Caco-2 (cell line): ENCODE results near the gene TAF12. TPM values are rescaled to one million over a fixed set of nuclear protein-coding genes. Genes with fewer than 3 reads are reported as not detected.
"Not testable (repeated sequence)": the region's sequence is repeated elsewhere in the genome, so short reads cannot be mapped to it uniquely, and the experiment has no call there.

Experiments
- BruUV-seq: library from RNA; stranded (reverse); fragments of 400-500 nt; replicated peaks from 2 replicates; lab custom pipeline; 2021; lab: Mats Ljungman, UMichigan
- CTCF ChIA-PET: fragments of 300-600 bp; sonication (Branson Sonifier 250); formaldehyde crosslinking; loops from one replicate; lab custom pipeline; 2022; ENCODE audit warnings: antibody characterized with exemption; lab: Charles Lee
- POLR2A ChIA-PET: fragments of 300-600 bp; sonication (Branson Sonifier 250); formaldehyde crosslinking; loops from one replicate; lab custom pipeline; 2022; ENCODE audit warnings: antibody characterized with exemption; lab: Charles Lee
- DNase-seq, 2 experiments: peaks; one replicate each; pipeline versions ENCODE4 v3.0.0 to v3.0.0-alpha.2; 2020 to 2022
- H3K27me3 ChIP-seq: replicated peaks from 2 replicates; pipeline ENCODE4 v1.6.0; 2011; ENCODE audit warnings: low read length; ENCODE audit not compliant: control insufficient read depth, insufficient read depth
- H3K36me3 ChIP-seq: 2 replicates; pipeline ENCODE4 v1.5.1; 2011; ENCODE audit warnings: low read length; ENCODE audit not compliant: control insufficient read depth, insufficient read depth
- H3K4me1 ChIP-seq: fragments of 250-450 bp; sonication (Bioruptor Pico); 2 replicates; pipeline ENCODE4 v1.5.1; 2020; ENCODE audit warnings: mild to moderate bottlenecking
- H3K4me3 ChIP-seq: 2 replicates; pipeline ENCODE4 v1.5.1; 2011; ENCODE audit warnings: low read depth, mild to moderate bottlenecking, control low read depth, low read length
- H3K9me3 ChIP-seq: fragments of 250-450 bp; sonication (Bioruptor Pico); 2 replicates; pipeline ENCODE4 v1.5.1; 2020; ENCODE audit warnings: mild to moderate bottlenecking, moderate library complexity
- H3K27ac Mint-ChIP-seq: one replicate; pipeline ENCODE4 v1.8.0; 2022; ENCODE audit warnings: mixed read lengths; ENCODE audit not compliant: unreplicated experiment
- H3K27me3 Mint-ChIP-seq: one replicate; pipeline ENCODE4 v1.8.0; 2022; ENCODE audit warnings: mixed read lengths; ENCODE audit not compliant: insufficient read depth, unreplicated experiment
- H3K36me3 Mint-ChIP-seq: one replicate; pipeline ENCODE4 v1.8.0; 2022; ENCODE audit warnings: mild to moderate bottlenecking, mixed read lengths; ENCODE audit not compliant: insufficient read depth, unreplicated experiment
- H3K4me1 Mint-ChIP-seq: one replicate; pipeline ENCODE4 v1.8.0; 2022; ENCODE audit warnings: low read depth, mixed read lengths; ENCODE audit not compliant: unreplicated experiment
- H3K4me3 Mint-ChIP-seq: one replicate; pipeline ENCODE4 v1.8.0; 2022; ENCODE audit warnings: mild to moderate bottlenecking, moderate library complexity, mixed read lengths; ENCODE audit not compliant: unreplicated experiment
- H3K9me3 Mint-ChIP-seq: one replicate; pipeline ENCODE4 v1.8.0; 2022; ENCODE audit warnings: mixed read lengths; ENCODE audit not compliant: unreplicated experiment
- intact Hi-C: fragments of 100-400 bp; cut with micrococcal nuclease; formaldehyde crosslinking; loops from one replicate; pipeline ENCODE4 v1.10.0; 2022; ENCODE audit not compliant: unreplicated experiment
- total RNA-seq: library from RNA; stranded (reverse); gene quantifications from 2 replicates; pipeline ENCODE4 v1.2.3, GENCODE V29; 2022
- TF ChIP-seq, protein P1 (sequence below), 2 experiments: fragments of 200-600 bp in 1 of 2; IDR thresholded peaks; 1 replicate in 1 of 2; 2 replicates in 1 of 2; pipeline versions ENCODE4 v1.5.1 to v1.8.0; 2011 to 2022; ENCODE audit warnings: antibody characterized with exemption in 1 of 2, control low read depth in 1 of 2, inconsistent platforms in 1 of 2, low read depth in 1 of 2, low read length in 1 of 2, mild to moderate bottlenecking in 1 of 2, moderate library complexity in 1 of 2; ENCODE audit not compliant: insufficient read depth in 1 of 2, severe bottlenecking in 1 of 2, unreplicated experiment in 1 of 2

Gene TAF12
- total RNA-seq, 1 experiment from 2014 or later = 11.3 TPM

DNA sequence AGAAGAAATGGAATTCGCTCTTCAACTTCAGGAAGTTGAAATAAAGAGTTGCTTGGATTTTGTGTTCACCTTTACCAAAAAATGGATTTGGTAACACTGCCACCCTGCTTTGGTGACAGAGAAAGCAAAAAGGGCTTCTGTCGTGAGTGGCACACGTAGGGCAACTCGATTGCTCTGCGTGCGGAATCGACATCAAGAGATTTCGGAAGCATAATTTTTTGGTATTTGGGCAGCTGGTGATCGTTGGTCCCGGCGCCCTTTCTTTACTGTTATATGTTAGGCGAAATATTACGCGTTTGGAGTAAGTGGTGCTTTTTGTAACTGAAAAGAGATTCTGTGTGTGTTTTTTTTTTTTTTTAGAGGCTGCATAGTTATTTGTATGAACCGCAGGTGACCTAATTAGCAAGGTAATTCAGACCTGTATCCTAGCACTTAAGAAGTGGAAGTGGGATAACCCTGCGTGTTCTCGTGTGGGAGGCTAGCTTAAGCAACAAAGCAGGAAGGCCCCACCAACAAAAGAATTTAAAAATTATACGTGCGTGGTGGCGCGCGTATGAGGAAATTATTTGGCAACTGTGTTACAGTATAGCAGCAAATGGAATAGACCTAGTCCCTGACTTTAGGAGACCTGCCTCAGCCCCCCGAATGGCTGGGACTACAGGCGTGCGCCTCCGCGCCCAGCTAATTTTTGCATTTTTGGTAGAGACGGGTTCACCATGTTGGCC, 5.8 kb upstream of the TAF12 start, which contains the start of gene RNU11:
TSS of gene RNU11 (plus strand) at position 127 of the 725 bp plus-strand sequence.
- Mint-ChIP-seq H3K36me3 (peaks cover 13% of the 10 kb centered on the region), H3K27me3 (no peaks in the 10 kb centered on the region), H3K4me3 (peak within 1 kb of the TSS; percentile 88), H3K27ac (peak within 1 kb of the TSS; percentile 96), H3K9me3 (no peaks in the 10 kb centered on the region), H3K4me1 (peaks cover 16% of the 10 kb centered on the region)
- intact Hi-C loops = loop anchor here (1.0 to 2.0 kb wide), 3 partner anchors 20 to 224 kb away; partner anchors contain the start of genes GMEB1 and YTHDF2
- H3K9me3 ChIP-seq = no peaks in the 10 kb centered on the region
- no peaks in the 10 kb centered on the region for H3K36me3 ChIP-seq
- no peaks in the 10 kb centered on the region for H3K27me3 ChIP-seq
- DNase-seq = peak; percentile 85 to 90
- ChIA-PET CTCF (interaction anchor here (0.6 to 1.4 kb wide), 2 partner anchors 88 to 878 kb away, joined by 3 to 12 read pairs; partner anchors contain the start of gene YTHDF2), POLR2A (interaction anchor here (0.5 to 1.9 kb wide), 9 partner anchors 20 to 560 kb away, joined by 3 to 42 read pairs (median 7); partner anchors contain the start of genes EPB41, GMEB1, SRSF4 and YTHDF2)
- peaks cover 9% of the 10 kb centered on the region; the same call in 1 of the 2 replicates for H3K4me1 ChIP-seq
- TSS peak; percentile 100 for BruUV-seq
- TF ChIP-seq, protein P1, sequence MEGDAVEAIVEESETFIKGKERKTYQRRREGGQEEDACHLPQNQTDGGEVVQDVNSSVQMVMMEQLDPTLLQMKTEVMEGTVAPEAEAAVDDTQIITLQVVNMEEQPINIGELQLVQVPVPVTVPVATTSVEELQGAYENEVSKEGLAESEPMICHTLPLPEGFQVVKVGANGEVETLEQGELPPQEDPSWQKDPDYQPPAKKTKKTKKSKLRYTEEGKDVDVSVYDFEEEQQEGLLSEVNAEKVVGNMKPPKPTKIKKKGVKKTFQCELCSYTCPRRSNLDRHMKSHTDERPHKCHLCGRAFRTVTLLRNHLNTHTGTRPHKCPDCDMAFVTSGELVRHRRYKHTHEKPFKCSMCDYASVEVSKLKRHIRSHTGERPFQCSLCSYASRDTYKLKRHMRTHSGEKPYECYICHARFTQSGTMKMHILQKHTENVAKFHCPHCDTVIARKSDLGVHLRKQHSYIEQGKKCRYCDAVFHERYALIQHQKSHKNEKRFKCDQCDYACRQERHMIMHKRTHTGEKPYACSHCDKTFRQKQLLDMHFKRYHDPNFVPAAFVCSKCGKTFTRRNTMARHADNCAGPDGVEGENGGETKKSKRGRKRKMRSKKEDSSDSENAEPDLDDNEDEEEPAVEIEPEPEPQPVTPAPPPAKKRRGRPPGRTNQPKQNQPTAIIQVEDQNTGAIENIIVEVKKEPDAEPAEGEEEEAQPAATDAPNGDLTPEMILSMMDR (IDR thresholded peaks at IDR 0.05; ENCODE audit: insufficient read depth in 1 of 2, low read depth in 1 of 2, low read length in 1 of 2, severe bottlenecking in 1 of 2, unreplicated experiment in 1 of 2) = no peak
- peak within 1 kb of the TSS; percentile 29 for H3K4me3 ChIP-seq

DNA sequence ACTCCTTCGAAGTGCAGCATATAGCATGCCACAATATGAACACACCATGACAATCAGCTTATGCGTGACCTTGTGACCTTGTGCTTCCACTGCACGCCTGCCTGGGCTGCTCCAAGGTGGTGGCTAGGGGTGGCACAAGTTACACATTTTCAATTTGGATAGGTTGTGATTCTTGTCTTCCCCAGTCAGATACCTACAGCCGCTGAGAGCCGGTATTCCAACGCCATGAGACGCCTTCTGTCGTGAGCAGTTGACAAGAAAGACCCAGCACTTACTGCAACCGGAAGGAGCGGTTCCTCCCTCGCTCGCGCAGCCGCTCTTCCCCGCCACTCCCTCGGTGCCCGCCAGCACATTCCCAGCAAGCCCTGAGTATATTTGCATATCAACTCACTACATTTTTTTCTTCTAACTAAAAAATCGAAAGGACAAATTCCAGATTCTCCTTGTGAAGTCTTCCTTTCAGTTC, 5.2 kb upstream of the TAF12 start:
- Mint-ChIP-seq H3K9me3 (no peaks in the 10 kb centered on the region), H3K4me1 (peaks cover 20% of the 10 kb centered on the region), H3K36me3 (peaks cover 16% of the 10 kb centered on the region), H3K27ac (peak overlapping the region; percentile 96), H3K27me3 (no peaks in the 10 kb centered on the region), H3K4me3 (peak overlapping the region; percentile 88)
- intact Hi-C loops = loop anchor here (1.0 to 2.0 kb wide), 3 partner anchors 20 to 225 kb away; partner anchors contain the start of genes GMEB1 and YTHDF2
- no peaks in the 10 kb centered on the region for H3K27me3 ChIP-seq
- H3K36me3 ChIP-seq = no peaks in the 10 kb centered on the region
- H3K4me1 ChIP-seq = peaks cover 9% of the 10 kb centered on the region; the same call in 1 of the 2 replicates
- TF ChIP-seq, protein P1 (IDR thresholded peaks at IDR 0.05; ENCODE audit: insufficient read depth in 1 of 2, low read depth in 1 of 2, low read length in 1 of 2, severe bottlenecking in 1 of 2, unreplicated experiment in 1 of 2) = no peak
- H3K4me3 ChIP-seq = peak overlapping the region; percentile 25
- ChIA-PET CTCF (interaction anchor here (0.6 to 1.4 kb wide), 2 partner anchors 89 to 878 kb away, joined by 3 to 12 read pairs; partner anchors contain the start of gene YTHDF2), POLR2A (interaction anchor here (0.5 to 1.9 kb wide), 9 partner anchors 20 to 559 kb away, joined by 3 to 42 read pairs (median 7); partner anchors contain the start of genes EPB41, GMEB1, SRSF4 and YTHDF2)
- no TSS peak for BruUV-seq
- no peaks in the 10 kb centered on the region for H3K9me3 ChIP-seq
- DNase-seq = peak; percentile 85 to 92

DNA sequence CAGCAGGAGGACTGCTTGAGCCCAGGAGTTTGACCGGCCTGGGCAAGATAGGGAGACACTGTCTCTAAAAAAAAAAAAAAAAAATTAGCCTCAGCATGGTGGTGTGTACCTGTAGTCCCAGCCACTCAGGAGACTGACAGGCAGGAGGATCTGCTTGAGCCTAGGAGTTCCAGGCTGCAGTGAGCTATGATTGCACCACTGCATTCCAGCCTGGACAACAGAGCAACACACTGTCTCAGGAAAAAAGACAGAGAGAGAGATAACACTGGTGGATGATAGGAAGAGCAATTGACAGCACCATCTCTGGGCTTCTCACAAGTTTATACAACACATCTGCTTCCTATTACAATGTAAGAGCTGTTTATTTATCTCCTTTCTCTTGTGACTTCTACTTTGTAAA, 3.2 kb upstream of the TAF12 start:
- TF ChIP-seq, protein P1 (IDR thresholded peaks at IDR 0.05; ENCODE audit: insufficient read depth in 1 of 2, low read depth in 1 of 2, low read length in 1 of 2, severe bottlenecking in 1 of 2, unreplicated experiment in 1 of 2) = no peak
- CTCF ChIA-PET = no interaction called here
- Histone ChIP-seq H3K4me3 (no peak overlapping the region), H3K4me1 (peaks cover 9% of the 10 kb centered on the region; the same call in 1 of the 2 replicates), H3K9me3 (no peaks in the 10 kb centered on the region), H3K27me3 (no peaks in the 10 kb centered on the region), H3K36me3 (no peaks in the 10 kb centered on the region)
- Mint-ChIP-seq H3K4me3 (peak overlapping the region; percentile 29), H3K36me3 (peaks cover 22% of the 10 kb centered on the region), H3K27ac (no peak overlapping the region), H3K4me1 (peaks cover 21% of the 10 kb centered on the region), H3K27me3 (no peaks in the 10 kb centered on the region), H3K9me3 (no peaks in the 10 kb centered on the region)
- BruUV-seq = no TSS peak
- intact Hi-C loops = no loop called here
- POLR2A ChIA-PET = interaction anchor here (1.0 kb wide), 1 partner anchor 91 kb away, joined by 7 read pairs; the partner anchor contains the start of gene YTHDF2
- peak; percentile 41 to 44 for DNase-seq

GRCh38 chr1:28645406-28645805, 2.5 kb upstream of the TAF12 start:
- H3K27ac Mint-ChIP-seq, H3K4me3 ChIP-seq, intact Hi-C loops, H3K27me3 ChIP-seq, H3K27me3 Mint-ChIP-seq, H3K4me1 ChIP-seq, BruUV-seq, H3K9me3 Mint-ChIP-seq, CTCF ChIA-PET, DNase-seq, H3K9me3 ChIP-seq, H3K4me3 Mint-ChIP-seq, H3K36me3 ChIP-seq: not testable (repeated sequence)
- peaks cover 21% of the 10 kb centered on the region for H3K4me1 Mint-ChIP-seq
- POLR2A ChIA-PET = interaction anchor here (1.0 kb wide), 1 partner anchor 91 kb away, joined by 7 read pairs; the partner anchor contains the start of gene YTHDF2
- peaks cover 22% of the 10 kb centered on the region for H3K36me3 Mint-ChIP-seq
